Activated T-helper 2 cell treated with anti-CD3 and anti-CD28 coated beads, Interferon-gamma antibody, Interleukin-2, Interleukin-4, amounts not matched to agents 10 μg/mL and 5 μg/mL and 100 μg/mL, durations not matched to agents 14 hours and 24 hours and 36 hours (primary cell): ENCODE results near the gene GSTO2. TPM values are rescaled to one million over a fixed set of nuclear protein-coding genes. Genes with fewer than 3 reads are reported as not detected.
"Not testable (repeated sequence)": the region's sequence is repeated elsewhere in the genome, so short reads cannot be mapped to it uniquely, and the experiment has no call there.

Source experiments
- DNase-seq: peaks from one replicate; pipeline ENCODE4 v3.0.0; 2021; ENCODE audit warnings: low spot score
- H3K27ac Mint-ChIP-seq: one replicate; pipeline ENCODE4 v1.8.0; 2021; ENCODE audit warnings: mixed read lengths
- H3K27me3 Mint-ChIP-seq: one replicate; pipeline ENCODE4 v1.8.0; 2021; ENCODE audit warnings: low read depth, mixed read lengths
- H3K36me3 Mint-ChIP-seq: one replicate; pipeline ENCODE4 v1.8.0; 2021; ENCODE audit warnings: low read depth, mixed read lengths
- H3K4me1 Mint-ChIP-seq: one replicate; pipeline ENCODE4 v1.8.0; 2021; ENCODE audit warnings: low read depth, mixed read lengths
- H3K4me3 Mint-ChIP-seq: one replicate; pipeline ENCODE4 v1.8.0; 2021; ENCODE audit warnings: low read depth, mild to moderate bottlenecking, moderate library complexity, mixed read lengths
- H3K9me3 Mint-ChIP-seq: one replicate; pipeline ENCODE4 v1.8.0; 2021; ENCODE audit warnings: mixed read lengths
- intact Hi-C: fragments of 100-400 bp; cut with micrococcal nuclease; formaldehyde crosslinking; loops from one replicate; pipeline ENCODE4 v1.15.1; 2023
- total RNA-seq: library from RNA; stranded (reverse); gene quantifications from 2 replicates; pipeline ENCODE4 v1.2.3, GENCODE V29; 2022

Gene GSTO2
- total RNA-seq = 0.57 and 1.4 TPM in 2 replicates

DNA sequence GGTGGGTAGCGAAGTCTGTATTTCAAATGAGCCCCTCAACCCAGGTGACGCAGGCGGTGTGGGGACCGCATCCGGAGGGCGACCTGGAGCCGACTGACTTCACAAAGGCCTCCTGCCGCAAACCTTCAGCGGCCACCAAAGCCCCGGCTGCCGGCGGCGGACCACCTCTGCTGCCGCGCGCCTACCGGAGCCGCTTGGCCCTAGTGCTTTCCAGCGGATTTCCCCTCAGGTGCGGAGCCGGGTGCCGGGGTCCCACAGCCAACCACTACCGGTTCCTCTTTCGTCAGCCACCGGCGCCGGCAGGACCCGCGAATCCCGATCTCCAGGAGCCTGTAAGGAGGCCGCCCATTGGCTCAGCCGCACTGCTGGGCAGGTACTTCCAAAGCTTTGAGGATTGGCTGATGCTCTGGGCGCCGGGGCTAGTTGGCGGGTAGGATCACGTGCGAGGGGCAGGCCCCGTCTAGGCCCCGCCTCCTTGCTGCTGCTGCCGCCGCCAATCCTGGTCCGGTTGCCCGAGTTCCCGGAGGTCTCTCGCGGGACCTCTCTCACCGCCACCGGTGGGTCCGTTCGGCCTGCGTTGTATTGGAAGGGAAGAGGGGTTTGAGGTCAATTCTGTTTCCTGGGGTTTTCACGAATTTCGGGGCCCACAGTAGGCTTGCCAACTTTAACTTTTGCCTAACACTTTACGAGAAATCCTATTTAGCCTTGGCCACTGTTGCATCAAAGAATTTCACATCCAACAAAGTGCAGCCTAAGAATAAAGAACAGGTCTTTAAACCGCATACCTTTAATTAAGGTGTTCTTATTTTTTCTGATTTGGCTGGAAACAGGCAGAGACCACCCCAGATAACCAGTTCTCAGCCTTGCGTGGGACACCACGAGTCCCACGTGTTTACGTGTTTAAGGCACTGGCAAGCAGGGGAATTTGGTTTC, at the start of gene GSTO2:
Gene GSTO2, plus strand, starts transcription at position 472 of the 933 bp plus-strand sequence. CDS start 5,732 bp downstream, outside the sequence.
- intact Hi-C loops = loop anchor here (1.0 to 10.0 kb wide), 9 partner anchors 9 to 574 kb away; partner anchors contain the start of genes CFAP43, CFAP58, ITPRIP and STN1
- Mint-ChIP-seq H3K4me1 (peaks cover 36% of the 10 kb centered on the region), H3K4me3 (peak within 1 kb of the TSS; percentile 92), H3K36me3 (peaks cover 46% of the 10 kb centered on the region), H3K27ac (peak within 1 kb of the TSS; percentile 92), H3K9me3 (no peaks in the 10 kb centered on the region), H3K27me3 (no peaks in the 10 kb centered on the region)
- DNase-seq = peak; percentile 98

- Mint-ChIP-seq H3K4me3 (no peak overlapping the region), H3K27me3 (peaks cover 23% of the 10 kb centered on the region), H3K9me3 (no peaks in the 10 kb centered on the region), H3K27ac (no peak overlapping the region), H3K36me3 (no peaks in the 10 kb centered on the region), H3K4me1 (peaks cover 3% of the 10 kb centered on the region)
- intact Hi-C loops = no loop called here
- no peak for DNase-seq
These were observed 48.5 kb upstream of the GSTO2 start for GRCh38 chr10:104220522-104220921.

DNA sequence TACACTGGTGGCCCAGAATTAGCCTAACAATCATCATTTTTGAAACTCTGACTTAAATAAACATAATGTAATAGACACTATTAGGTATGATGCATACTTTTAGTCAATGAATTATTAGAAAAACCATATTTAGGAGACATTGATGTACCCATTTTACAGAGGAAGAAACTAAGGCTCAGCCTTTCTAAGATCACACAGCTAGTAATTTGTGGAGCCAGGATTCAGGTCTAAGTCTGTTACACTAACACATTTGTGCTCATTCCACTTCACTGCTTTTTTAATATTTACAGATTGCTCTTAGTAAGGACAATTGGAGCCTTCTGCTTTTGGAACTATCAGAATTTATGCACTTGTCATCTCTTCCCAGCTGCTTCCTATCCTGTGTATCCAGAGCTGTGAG, 45.7 kb upstream of the GSTO2 start:
- no peaks in the 10 kb centered on the region for H3K9me3 Mint-ChIP-seq
- no peak overlapping the region for H3K4me3 Mint-ChIP-seq
- no peak overlapping the region for H3K27ac Mint-ChIP-seq
- peaks cover 3% of the 10 kb centered on the region for H3K4me1 Mint-ChIP-seq
- H3K36me3 Mint-ChIP-seq = no peaks in the 10 kb centered on the region
- H3K27me3 Mint-ChIP-seq = peaks cover 35% of the 10 kb centered on the region
- intact Hi-C loops = no loop called here
- no peak for DNase-seq

DNA sequence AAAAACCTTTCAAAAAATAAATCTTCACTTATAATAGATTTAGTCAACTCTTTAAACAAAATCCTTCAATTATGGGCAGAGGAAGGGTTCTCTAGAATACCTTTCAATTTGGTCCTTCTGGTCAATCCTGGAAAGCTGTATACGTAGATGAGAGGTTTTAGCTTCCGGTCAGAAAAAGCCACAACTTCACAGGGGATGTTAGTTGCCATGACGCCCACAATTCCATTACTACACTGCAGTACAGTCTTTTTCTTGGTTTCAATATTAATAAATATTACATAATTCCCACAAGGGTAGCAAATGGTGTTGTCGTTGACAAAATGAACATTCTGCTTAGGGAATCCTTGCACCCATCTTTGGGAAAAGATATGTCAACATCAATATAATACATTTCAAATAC, 38.5 kb upstream of the GSTO2 start:
- intact Hi-C loops = loop anchor here (5.0 kb wide), 1 partner anchor 108 kb away; the partner anchor contains the start of gene SFR1

DNA sequence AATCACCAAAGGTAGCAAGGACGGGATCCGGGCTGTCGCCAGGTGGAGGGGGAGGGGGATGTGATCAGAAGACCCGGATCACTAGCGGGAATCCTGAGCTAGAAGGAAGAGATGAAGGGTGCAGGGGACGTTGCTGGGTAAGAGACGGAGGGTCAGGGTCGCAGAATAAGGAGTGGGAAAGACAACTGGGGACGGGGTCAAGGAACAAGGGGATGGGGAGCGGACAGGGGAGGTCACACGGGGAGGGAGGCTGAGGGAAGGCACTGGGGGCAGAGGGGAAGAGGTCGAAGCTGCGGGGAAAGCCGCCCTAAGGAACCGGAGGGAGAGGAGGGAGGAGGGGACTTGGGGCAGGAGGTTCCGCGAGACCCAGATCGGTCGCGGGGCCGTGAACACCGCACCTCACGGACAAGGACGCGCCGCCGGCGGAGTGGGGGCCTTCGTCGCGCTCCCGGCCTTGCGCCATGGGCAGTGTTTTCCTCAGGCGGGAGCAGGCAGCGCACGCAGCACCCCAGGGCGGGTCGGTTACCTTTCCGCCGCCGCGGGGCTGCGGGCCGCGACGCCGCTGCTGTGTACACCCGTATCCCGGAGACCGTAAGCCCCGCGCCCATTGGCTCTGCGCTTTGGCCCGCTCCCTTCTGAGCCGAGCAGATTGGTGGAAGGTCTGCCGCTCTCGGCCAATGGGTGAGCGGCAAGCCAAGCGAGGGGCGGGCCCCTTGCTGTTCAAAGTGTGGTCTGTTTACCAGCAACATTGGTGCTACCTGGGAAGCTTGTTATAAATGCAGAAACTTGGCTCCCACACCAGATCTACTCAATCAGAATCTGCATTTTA, 37.0 kb upstream of the GSTO2 start, which contains the start of gene CFAP43:
Gene CFAP43, minus strand, starts transcription at position 581 of the 829 bp plus-strand sequence. Its CDS starts 118 bp downstream, at position 463.
- peak within 1 kb of the TSS; percentile 85 for H3K4me3 Mint-ChIP-seq
- H3K36me3 Mint-ChIP-seq = no peaks in the 10 kb centered on the region
- peak within 1 kb of the TSS; percentile 58 for H3K27ac Mint-ChIP-seq
- DNase-seq = peak; percentile 98
- intact Hi-C loops = loop anchor here (1.0 to 5.0 kb wide), 3 partner anchors 23 to 110 kb away; partner anchors contain the start of gene SFR1
- peaks cover 14% of the 10 kb centered on the region for H3K4me1 Mint-ChIP-seq
- H3K9me3 Mint-ChIP-seq = peaks cover 17% of the 10 kb centered on the region
- peaks cover 40% of the 10 kb centered on the region for H3K27me3 Mint-ChIP-seq

More for the DNA sequence above, 38.5 kb upstream of the GSTO2 start:
- Mint-ChIP-seq H3K36me3 (no peaks in the 10 kb centered on the region), H3K27me3 (peaks cover 32% of the 10 kb centered on the region), H3K4me1 (peaks cover 14% of the 10 kb centered on the region), H3K9me3 (peaks cover 9% of the 10 kb centered on the region), H3K4me3 (no peak overlapping the region), H3K27ac (no peak overlapping the region)
- no peak for DNase-seq

- peak overlapping the region; percentile 85 for H3K4me3 Mint-ChIP-seq
- intact Hi-C loops = loop anchor here (1.0 to 5.0 kb wide), 3 partner anchors 23 to 110 kb away; partner anchors contain the start of gene SFR1
- no peak for DNase-seq
- H3K4me1 Mint-ChIP-seq = peaks cover 14% of the 10 kb centered on the region
- peaks cover 17% of the 10 kb centered on the region for H3K9me3 Mint-ChIP-seq
- H3K36me3 Mint-ChIP-seq = no peaks in the 10 kb centered on the region
- peaks cover 38% of the 10 kb centered on the region for H3K27me3 Mint-ChIP-seq
- H3K27ac Mint-ChIP-seq = peak overlapping the region; percentile 22
These were observed 36.3 kb upstream of the GSTO2 start for GRCh38 chr10:104232613-104233102.

- Mint-ChIP-seq H3K36me3 (no peaks in the 10 kb centered on the region), H3K4me3 (peak overlapping the region; percentile 67), H3K27ac (no peak overlapping the region), H3K9me3 (peaks cover 17% of the 10 kb centered on the region), H3K27me3 (peaks cover 42% of the 10 kb centered on the region), H3K4me1 (peaks cover 14% of the 10 kb centered on the region)
- intact Hi-C loops = loop anchor here (5.0 kb wide), 1 partner anchor 112 kb away; the partner anchor contains the start of gene SFR1
- no peak for DNase-seq
These were observed 35.2 kb upstream of the GSTO2 start for GRCh38 chr10:104233817-104234216.

- H3K4me3 Mint-ChIP-seq = no peak overlapping the region
- H3K27me3 Mint-ChIP-seq = peaks cover 52% of the 10 kb centered on the region
- DNase-seq = no peak
- intact Hi-C loops = loop anchor here (5.0 kb wide), 1 partner anchor 113 kb away; the partner anchor contains the start of gene SFR1
- H3K4me1 Mint-ChIP-seq = peaks cover 14% of the 10 kb centered on the region
- no peaks in the 10 kb centered on the region for H3K36me3 Mint-ChIP-seq
- H3K27ac Mint-ChIP-seq = no peak overlapping the region
- peaks cover 17% of the 10 kb centered on the region for H3K9me3 Mint-ChIP-seq
These were observed 34.0 kb upstream of the GSTO2 start for GRCh38 chr10:104234934-104235333.

- Mint-ChIP-seq H3K27me3 (peaks cover 56% of the 10 kb centered on the region), H3K36me3 (no peaks in the 10 kb centered on the region)
- intact Hi-C loops = no loop called here
These were observed 33.2 kb upstream of the GSTO2 start for GRCh38 chr10:104235801-104236200.

DNA sequence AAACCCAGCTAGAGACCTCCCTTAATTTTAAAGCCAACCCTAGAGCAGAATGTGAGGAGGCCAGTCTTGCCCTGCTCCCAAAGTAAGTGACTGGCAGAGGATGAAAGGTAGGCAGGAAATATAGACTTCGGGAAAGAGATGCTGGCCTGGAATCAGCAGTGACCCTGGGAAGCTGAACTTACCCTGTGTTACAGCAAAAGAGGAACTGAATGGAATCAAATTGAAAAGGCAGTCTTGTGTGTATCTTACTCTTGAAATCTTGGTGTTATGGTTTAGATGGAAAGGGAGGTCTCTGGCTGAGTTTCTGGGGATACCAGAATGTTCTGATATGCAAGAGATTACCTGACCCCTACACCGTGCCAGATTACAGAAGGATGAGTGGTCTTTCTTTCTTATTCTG, 28.9 kb upstream of the GSTO2 start:
- Mint-ChIP-seq H3K4me1 (no peaks in the 10 kb centered on the region), H3K27me3 (peaks cover 50% of the 10 kb centered on the region), H3K4me3 (no peak overlapping the region), H3K36me3 (no peaks in the 10 kb centered on the region), H3K27ac (no peak overlapping the region), H3K9me3 (peaks cover 12% of the 10 kb centered on the region)
- DNase-seq = no peak
- intact Hi-C loops = no loop called here

More at GRCh38 chr10:104235801-104236200, 33.2 kb upstream of the GSTO2 start:
- peaks cover 17% of the 10 kb centered on the region for H3K9me3 Mint-ChIP-seq
- H3K4me3 Mint-ChIP-seq = no peak overlapping the region
- no peak for DNase-seq
- H3K27ac Mint-ChIP-seq = no peak overlapping the region
- peaks cover 13% of the 10 kb centered on the region for H3K4me1 Mint-ChIP-seq

- intact Hi-C loops = no loop called here
- H3K36me3 Mint-ChIP-seq = peaks cover 3% of the 10 kb centered on the region
- H3K9me3 Mint-ChIP-seq = peaks cover 12% of the 10 kb centered on the region
- DNase-seq = no peak
- H3K4me3 Mint-ChIP-seq = no peak overlapping the region
- H3K27ac Mint-ChIP-seq = no peak overlapping the region
- H3K27me3 Mint-ChIP-seq = peaks cover 35% of the 10 kb centered on the region
- H3K4me1 Mint-ChIP-seq = peaks cover 13% of the 10 kb centered on the region
These were observed 26.4 kb upstream of the GSTO2 start for GRCh38 chr10:104242545-104242944.

GRCh38 chr10:104243009-104243408, 26.0 kb upstream of the GSTO2 start:
- DNase-seq, intact Hi-C loops, H3K4me3 Mint-ChIP-seq, H3K27ac Mint-ChIP-seq, H3K36me3 Mint-ChIP-seq: not testable (repeated sequence)
- Mint-ChIP-seq H3K27me3 (peaks cover 31% of the 10 kb centered on the region), H3K4me1 (peaks cover 17% of the 10 kb centered on the region), H3K9me3 (peaks cover 12% of the 10 kb centered on the region)
